ENCODE results near the gene MMS19. TPM values are rescaled to one million over a fixed set of nuclear protein-coding genes. Genes with fewer than 3 reads are reported as not detected.

The MMS19 gene
- total RNA-seq, 4 donors from 2014 or later: 80.2 to 127 (median 85.7) TPM

DNA sequence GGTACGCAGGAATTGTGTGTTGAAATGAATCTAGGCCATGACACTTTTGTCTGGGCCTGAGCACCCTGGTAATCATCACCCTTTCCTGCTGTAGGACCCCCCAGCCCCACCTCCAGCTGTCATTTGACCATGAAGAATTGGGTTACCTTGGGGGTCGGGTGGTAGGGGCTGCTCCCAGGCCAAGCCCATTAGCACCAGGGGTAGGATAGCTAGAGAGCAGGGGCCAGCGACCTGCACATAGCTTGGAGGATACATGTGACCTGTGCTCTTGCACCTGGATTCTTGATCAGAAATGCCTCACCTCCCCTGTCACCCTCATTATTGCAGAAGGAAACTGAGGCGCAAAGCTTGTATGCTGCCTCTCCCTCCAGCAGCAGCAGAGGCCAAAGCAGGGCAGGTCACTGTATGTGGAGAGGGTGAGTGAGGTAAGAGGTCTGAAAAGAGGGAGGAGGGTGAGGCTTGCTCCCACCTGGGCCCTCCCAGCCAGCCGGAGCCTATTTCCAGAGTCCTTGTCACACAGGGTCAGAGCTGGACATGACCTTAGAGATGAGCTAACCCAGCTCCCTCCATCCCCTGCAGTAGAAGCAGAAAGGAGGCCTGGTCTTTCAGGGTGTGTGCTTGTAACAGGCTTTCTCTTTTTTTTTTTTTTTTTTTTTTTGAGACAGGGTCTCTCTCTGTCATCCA lies 39.1 kb upstream of the MMS19 start:
- Histone ChIP-seq H3K4me1 (peaks cover 0 to 5% (median 0%) of the 10 kb centered on the region in 4 donors), H3K9me3 (no peaks in the 10 kb centered on the region), H3K27ac (no peak overlapping the region), H3K27me3 (no peaks in the 10 kb centered on the region), H3K4me3 (no peak overlapping the region), H3K36me3 (no peaks in the 10 kb centered on the region)
- no peak for DNase-seq
- no peak for TF ChIP-seq POLR2A (IDR thresholded peaks at IDR 0.05)
- TF ChIP-seq, protein P1, sequence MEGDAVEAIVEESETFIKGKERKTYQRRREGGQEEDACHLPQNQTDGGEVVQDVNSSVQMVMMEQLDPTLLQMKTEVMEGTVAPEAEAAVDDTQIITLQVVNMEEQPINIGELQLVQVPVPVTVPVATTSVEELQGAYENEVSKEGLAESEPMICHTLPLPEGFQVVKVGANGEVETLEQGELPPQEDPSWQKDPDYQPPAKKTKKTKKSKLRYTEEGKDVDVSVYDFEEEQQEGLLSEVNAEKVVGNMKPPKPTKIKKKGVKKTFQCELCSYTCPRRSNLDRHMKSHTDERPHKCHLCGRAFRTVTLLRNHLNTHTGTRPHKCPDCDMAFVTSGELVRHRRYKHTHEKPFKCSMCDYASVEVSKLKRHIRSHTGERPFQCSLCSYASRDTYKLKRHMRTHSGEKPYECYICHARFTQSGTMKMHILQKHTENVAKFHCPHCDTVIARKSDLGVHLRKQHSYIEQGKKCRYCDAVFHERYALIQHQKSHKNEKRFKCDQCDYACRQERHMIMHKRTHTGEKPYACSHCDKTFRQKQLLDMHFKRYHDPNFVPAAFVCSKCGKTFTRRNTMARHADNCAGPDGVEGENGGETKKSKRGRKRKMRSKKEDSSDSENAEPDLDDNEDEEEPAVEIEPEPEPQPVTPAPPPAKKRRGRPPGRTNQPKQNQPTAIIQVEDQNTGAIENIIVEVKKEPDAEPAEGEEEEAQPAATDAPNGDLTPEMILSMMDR (IDR thresholded peaks at IDR 0.05): no peak

DNA sequence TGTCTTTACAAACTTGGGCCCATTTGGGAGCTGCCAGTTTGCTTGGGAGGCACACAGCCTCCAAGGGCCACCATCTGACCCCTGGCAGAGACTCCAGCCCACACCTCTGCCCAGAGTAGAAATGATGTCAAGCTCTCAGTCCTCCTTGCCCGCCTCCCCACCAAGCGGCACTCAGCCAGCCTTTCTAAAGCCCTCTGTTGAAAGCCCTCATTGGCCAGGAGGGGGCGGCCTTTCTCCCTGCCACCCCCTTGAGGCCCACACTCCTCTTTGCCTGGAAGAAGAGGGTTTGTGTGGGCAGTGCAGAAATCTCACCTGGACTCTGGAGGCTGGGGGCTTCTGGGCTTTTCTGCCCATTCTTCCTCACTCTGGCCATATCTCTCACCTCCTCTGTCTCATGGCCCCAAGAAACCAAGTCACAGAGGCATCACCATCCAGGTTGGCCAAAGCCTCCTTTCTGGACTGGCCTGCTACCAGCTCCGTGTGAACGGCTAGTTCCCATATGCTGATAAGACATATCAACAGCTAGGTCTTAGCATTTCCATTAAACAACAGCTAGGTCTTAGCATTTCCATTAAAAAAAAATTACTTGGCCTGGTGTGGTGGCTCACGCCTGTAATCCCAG lies 36.6 kb upstream of the MMS19 start:
- Histone ChIP-seq H3K36me3 (no peaks in the 10 kb centered on the region), H3K27me3 (no peaks in the 10 kb centered on the region), H3K9me3 (no peaks in the 10 kb centered on the region), H3K4me1 (no peaks in the 10 kb centered on the region), H3K4me3 (no peak overlapping the region), H3K27ac (no peak overlapping the region)
- no peak for DNase-seq
- TF ChIP-seq, protein P1 (IDR thresholded peaks at IDR 0.05): peak in 3 of 6 experiments; percentile 19 to 32 (median 24)
- TF ChIP-seq POLR2A (IDR thresholded peaks at IDR 0.05): no peak

DNA sequence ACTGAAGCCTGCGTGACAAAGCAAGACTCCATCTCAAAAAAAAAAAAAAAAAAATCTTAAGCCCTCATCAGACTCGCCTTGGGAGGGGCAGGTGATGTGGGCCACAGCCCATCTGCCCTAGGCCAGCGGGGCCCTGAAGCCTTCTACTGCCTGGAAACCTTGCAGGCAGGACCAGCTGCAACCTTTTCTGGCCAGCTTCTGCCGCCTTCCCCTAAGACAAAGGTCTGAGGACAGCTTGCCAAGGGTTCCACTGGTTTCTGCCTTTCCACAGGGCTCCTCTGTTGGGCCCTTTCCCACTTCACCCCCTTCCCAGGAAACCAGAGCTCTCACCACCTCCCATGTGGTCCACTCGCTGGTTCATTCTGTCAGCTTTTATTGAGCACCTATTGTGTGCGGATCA lies 35.7 kb upstream of the MMS19 start:
- no peak overlapping the region for H3K4me3 ChIP-seq
- no peaks in the 10 kb centered on the region for H3K27me3 ChIP-seq
- H3K36me3 ChIP-seq: no peaks in the 10 kb centered on the region
- DNase-seq: no peak
- H3K9me3 ChIP-seq: no peaks in the 10 kb centered on the region
- no peaks in the 10 kb centered on the region for H3K4me1 ChIP-seq
- no peak overlapping the region for H3K27ac ChIP-seq
- no peak for TF ChIP-seq POLR2A (IDR thresholded peaks at IDR 0.05)
- TF ChIP-seq, protein P1 (IDR thresholded peaks at IDR 0.05): no peak

- Histone ChIP-seq H3K4me1 (no peaks in the 10 kb centered on the region), H3K36me3 (no peaks in the 10 kb centered on the region), H3K9me3 (no peaks in the 10 kb centered on the region), H3K4me3 (no peak overlapping the region), H3K27ac (no peak overlapping the region), H3K27me3 (no peaks in the 10 kb centered on the region)
- TF ChIP-seq, protein P1 (IDR thresholded peaks at IDR 0.05): no peak
- TF ChIP-seq POLR2A (IDR thresholded peaks at IDR 0.05): no peak
- DNase-seq: no peak
Measured at GRCh38 chr10:97532935-97533671, 34.9 kb upstream of the MMS19 start.

GRCh38 chr10:97531401-97531986 lies 33.3 kb upstream of the MMS19 start:
- Histone ChIP-seq H3K4me1 (no peaks in the 10 kb centered on the region), H3K27ac (no peak overlapping the region), H3K9me3 (no peaks in the 10 kb centered on the region), H3K4me3 (no peak overlapping the region), H3K36me3 (no peaks in the 10 kb centered on the region), H3K27me3 (no peaks in the 10 kb centered on the region)
- TF ChIP-seq, protein P1 (IDR thresholded peaks at IDR 0.05): no peak
- TF ChIP-seq POLR2A (IDR thresholded peaks at IDR 0.05): no peak
- no peak for DNase-seq
